Activated CD8-positive, alpha-beta T cell treated with anti-CD3 and anti-CD28 coated beads, Interleukin-2, amount 10 ng/mL, durations not matched to agents 7 days and 5 days (primary cell): ENCODE results near the gene BICRA. TPM values are rescaled to one million over a fixed set of nuclear protein-coding genes. Genes with fewer than 3 reads are reported as not detected.
"Not testable (repeated sequence)": the region's sequence is repeated elsewhere in the genome, so short reads cannot be mapped to it uniquely, and the experiment has no call there.

Experiments
- ATAC-seq: fragments of 150-1000 bp; cut with Tn5 transposase; one replicate; pipeline ENCODE4 v1.10.0; 2021; ENCODE audit warnings: moderate library complexity
- CTCF ChIA-PET: fragments of 350-600 bp; sonication (Branson Sonifier 250); formaldehyde crosslinking; loops from one replicate; lab custom pipeline; 2021; ENCODE audit warnings: antibody characterized with exemption; lab: Charles Lee
- POLR2A ChIA-PET: fragments of 350-600 bp; sonication (Branson Sonifier 250); formaldehyde crosslinking; loops from one replicate; lab custom pipeline; 2021; ENCODE audit warnings: antibody characterized with exemption; lab: Charles Lee
- DNase-seq: peaks from one replicate; pipeline ENCODE4 v3.0.0-alpha.2; 2020
- H3K27ac Mint-ChIP-seq: one replicate; pipeline ENCODE4 v1.8.0; 2021; ENCODE audit warnings: mild to moderate bottlenecking, mixed read lengths
- H3K27me3 Mint-ChIP-seq: one replicate; pipeline ENCODE4 v1.8.0; 2021; ENCODE audit warnings: low read depth, mixed read lengths
- H3K36me3 Mint-ChIP-seq: one replicate; pipeline ENCODE4 v1.8.0; 2021; ENCODE audit warnings: low read depth, mixed read lengths
- H3K4me1 Mint-ChIP-seq: one replicate; pipeline ENCODE4 v1.8.0; 2021; ENCODE audit warnings: low read depth, mixed read lengths
- H3K4me3 Mint-ChIP-seq: one replicate; pipeline ENCODE4 v1.8.0; 2021; ENCODE audit warnings: mild to moderate bottlenecking, mixed read lengths
- H3K9me3 Mint-ChIP-seq: one replicate; pipeline ENCODE4 v1.8.0; 2022; ENCODE audit warnings: mixed read lengths; ENCODE audit not compliant: insufficient read depth
- total RNA-seq, 2 experiments: library from RNA; stranded (reverse); gene quantifications; one replicate each; pipeline ENCODE4 v1.2.3, GENCODE V29; 2021

The BICRA gene
- total RNA-seq, 2 experiments from 2014 or later: 15.0 to 17.6 TPM

GRCh38 chr19:47745010-47745901, 136.3 kb downstream of the BICRA start, which contains the start of gene NOP53:
NOP53 (plus strand) TSS chr19:47745546; CDS start chr19:47745560, 14 bp downstream.
- Mint-ChIP-seq H3K27me3 (no peaks in the 10 kb centered on the region), H3K4me1 (peaks cover 54% of the 10 kb centered on the region), H3K9me3 (peaks cover 5% of the 10 kb centered on the region), H3K4me3 (peak within 1 kb of the TSS; percentile 99), H3K27ac (peak within 1 kb of the TSS; percentile 99), H3K36me3 (peaks cover 29% of the 10 kb centered on the region)
- ChIA-PET CTCF (interaction anchor here (1.0 to 3.9 kb wide), 9 partner anchors 20 to 646 kb away, joined by 3 to 64 read pairs (median 3); partner anchors contain the start of genes EHD2 and KDELR1), POLR2A (interaction anchor here (0.6 to 1.3 kb wide), 5 partner anchors 11 to 134 kb away, joined by 3 to 4 read pairs (median 3); partner anchors contain the start of gene EHD2)
- DNase-seq (peak; percentile 97), ATAC-seq (peak; percentile 78)

GRCh38 chr19:47746129-47746528, 137.2 kb downstream of the BICRA start:
- ATAC-seq, H3K9me3 Mint-ChIP-seq, H3K27me3 Mint-ChIP-seq, DNase-seq: not testable (repeated sequence)
- Mint-ChIP-seq H3K36me3 (peaks cover 35% of the 10 kb centered on the region), H3K4me1 (peaks cover 58% of the 10 kb centered on the region), H3K27ac (peak overlapping the region; percentile 99), H3K4me3 (peak overlapping the region; percentile 99)
- CTCF ChIA-PET: interaction anchor here (1.0 to 3.9 kb wide), 4 partner anchors 33 to 318 kb away, joined by 3 to 64 read pairs (median 4); partner anchors contain the start of gene EHD2
- POLR2A ChIA-PET: interaction anchor here (0.8 to 1.3 kb wide), 4 partner anchors 10 to 135 kb away, joined by 3 to 4 read pairs (median 4); no protein-coding TSS in a partner anchor

- peaks cover 70% of the 10 kb centered on the region for H3K4me1 Mint-ChIP-seq
- H3K36me3 Mint-ChIP-seq: peaks cover 61% of the 10 kb centered on the region
- ATAC-seq (no peak), DNase-seq (no peak)
- ChIA-PET POLR2A (interaction anchor here (1.0 kb wide), 1 partner anchor 18 kb away, joined by 3 read pairs; no protein-coding TSS in a partner anchor), CTCF (no interaction called here)
- H3K9me3 Mint-ChIP-seq: peaks cover 4% of the 10 kb centered on the region
- H3K27me3 Mint-ChIP-seq: no peaks in the 10 kb centered on the region
- peak overlapping the region; percentile 46 for H3K4me3 Mint-ChIP-seq
- peak overlapping the region; percentile 81 for H3K27ac Mint-ChIP-seq
These were observed 140.4 kb downstream of the BICRA start for GRCh38 chr19:47749326-47749725.

GRCh38 chr19:47750752-47751151, 141.8 kb downstream of the BICRA start:
- Mint-ChIP-seq H3K4me1 (peaks cover 63% of the 10 kb centered on the region), H3K27ac (peak overlapping the region; percentile 9), H3K27me3 (no peaks in the 10 kb centered on the region), H3K4me3 (no peak overlapping the region), H3K9me3 (no peaks in the 10 kb centered on the region), H3K36me3 (peaks cover 56% of the 10 kb centered on the region)
- ChIA-PET POLR2A (interaction anchor here (0.9 kb wide), 1 partner anchor 10 kb away, joined by 3 read pairs; no protein-coding TSS in a partner anchor), CTCF (no interaction called here)
- ATAC-seq (no peak), DNase-seq (no peak)

GRCh38 chr19:47752440-47753211, 143.7 kb downstream of the BICRA start:
- CTCF ChIA-PET: interaction anchor here (0.9 to 1.9 kb wide), 5 partner anchors 8 to 237 kb away, joined by 3 to 7 read pairs (median 3); partner anchors contain the start of gene EHD2

More at GRCh38 chr19:47752440-47753211, 143.7 kb downstream of the BICRA start:
- H3K9me3 Mint-ChIP-seq: no peaks in the 10 kb centered on the region
- peaks cover 62% of the 10 kb centered on the region for H3K36me3 Mint-ChIP-seq
- no peaks in the 10 kb centered on the region for H3K27me3 Mint-ChIP-seq
- no peak overlapping the region for H3K4me3 Mint-ChIP-seq
- H3K4me1 Mint-ChIP-seq: peaks cover 56% of the 10 kb centered on the region
- ATAC-seq (peak; percentile 7), DNase-seq (no peak)
- H3K27ac Mint-ChIP-seq: peak overlapping the region; percentile 67
- POLR2A ChIA-PET: interaction anchor here (1.1 kb wide), 1 partner anchor 62 kb away, joined by 8 read pairs; no protein-coding TSS in a partner anchor

Other genes with a start within 250 kb of the BICRA start
- not detected for gene MEIS3, start 189.6 kb upstream of the BICRA start, total RNA-seq
- under 1 TPM; 0.05 to 0.44 TPM for gene SLC8A2, start 137.2 kb upstream of the BICRA start, total RNA-seq
- 10 to 100 TPM; 12.6 to 13.0 TPM for gene KPTN, start 124.9 kb upstream of the BICRA start, total RNA-seq
- 100 to 1,000 TPM in 1 of 2 experiments, 10 to 100 TPM in 1; 90.0 to 103 TPM for gene NAPA, start 94.1 kb upstream of the BICRA start, total RNA-seq
- under 1 TPM; 0.10 to 0.13 TPM for gene ZNF541, start 36.0 kb upstream of the BICRA start, total RNA-seq
- gene EHD2, start 104.3 kb downstream of the BICRA start, total RNA-seq: under 1 TPM in 1 of 2 experiments, not detected in 1; 0.34 TPM
- gene NOP53, start 136.4 kb downstream of the BICRA start, total RNA-seq: 100 to 1,000 TPM; 244 to 272 TPM
- gene SELENOW, start 169.6 kb downstream of the BICRA start, total RNA-seq: 100 to 1,000 TPM; 132 to 140 TPM
- gene TPRX1, start 195.4 kb downstream of the BICRA start, total RNA-seq: not detected
- gene CRX, start 212.8 kb downstream of the BICRA start, total RNA-seq: not detected